GM23248 (cell line): ENCODE measurements around the gene CENPP. TPM values are rescaled to one million over a fixed set of nuclear protein-coding genes. Genes with fewer than 3 reads are reported as not detected.

Source experiments
- DNase-seq: peaks from one replicate; pipeline ENCODE4 v3.0.0-alpha.2; 2015
- H2AFZ ChIP-seq: fragments of 200-600 bp; sonication (generic); 2 replicates; pipeline ENCODE4 v1.6.1; 2016; ENCODE audit warnings: antibody characterized with exemption
- H3F3A ChIP-seq: fragments of 200-600 bp; sonication (generic); 2 replicates; pipeline ENCODE4 v1.6.1; 2016; ENCODE audit warnings: mild to moderate bottlenecking, antibody characterized with exemption, mixed run types; ENCODE audit not compliant: insufficient read depth
- H3K27ac ChIP-seq: fragments of 200-600 bp; sonication (generic); 2 replicates; pipeline ENCODE4 v1.5.1; 2016; ENCODE audit warnings: mild to moderate bottlenecking
- H3K27me3 ChIP-seq: fragments of 200-600 bp; sonication (generic); replicated peaks from 2 replicates; pipeline ENCODE4 v1.6.1; 2016; ENCODE audit warnings: mild to moderate bottlenecking; ENCODE audit not compliant: insufficient read depth
- H3K36me3 ChIP-seq: fragments of 200-600 bp; sonication (generic); 2 replicates; pipeline ENCODE4 v1.6.1; 2016; ENCODE audit warnings: low read depth, mild to moderate bottlenecking
- H3K4me1 ChIP-seq: fragments of 200-600 bp; sonication (generic); 2 replicates; pipeline ENCODE4 v1.6.1; 2016; ENCODE audit warnings: mild to moderate bottlenecking; ENCODE audit not compliant: insufficient read depth
- H3K4me2 ChIP-seq: fragments of 200-600 bp; sonication (generic); one replicate; pipeline ENCODE4 v1.6.1; 2016; ENCODE audit warnings: mild to moderate bottlenecking; ENCODE audit not compliant: unreplicated experiment
- H3K4me3 ChIP-seq: fragments of 200-600 bp; sonication (generic); 2 replicates; pipeline ENCODE4 v1.5.1; 2016; ENCODE audit warnings: mild to moderate bottlenecking
- H3K79me2 ChIP-seq: fragments of 200-600 bp; sonication (generic); 2 replicates; pipeline ENCODE4 v1.6.1; 2016; ENCODE audit warnings: mild to moderate bottlenecking; ENCODE audit not compliant: insufficient read depth
- H3K9ac ChIP-seq: fragments of 200-600 bp; sonication (generic); 2 replicates; pipeline ENCODE4 v1.6.1; 2016; ENCODE audit warnings: mild to moderate bottlenecking
- H3K9me2 ChIP-seq: fragments of 200-600 bp; sonication (generic); 2 replicates; pipeline ENCODE4 v1.6.1; 2016; ENCODE audit warnings: mixed run types, mild to moderate bottlenecking, moderate library complexity; ENCODE audit not compliant: insufficient read depth
- H3K9me3 ChIP-seq: fragments of 200-600 bp; sonication (generic); one replicate; pipeline ENCODE4 v1.6.1; 2017; ENCODE audit warnings: low read depth
- H4K20me1 ChIP-seq: fragments of 200-600 bp; sonication (generic); 2 replicates; pipeline ENCODE4 v1.6.0; 2016; ENCODE audit not compliant: insufficient read depth
- EZH2 ChIP-seq: fragments of 200-600 bp; sonication (generic); IDR thresholded peaks from 2 replicates; pipeline ENCODE4 v1.6.1; 2018; ENCODE audit warnings: antibody characterized with exemption, mild to moderate bottlenecking; ENCODE audit not compliant: insufficient read depth, poor library complexity, severe bottlenecking
- EZH2phosphoT487 ChIP-seq: fragments of 200-600 bp; sonication (generic); IDR thresholded peaks from 2 replicates; pipeline ENCODE4 v1.6.1; 2018; ENCODE audit warnings: antibody characterized with exemption, moderate library complexity, mild to moderate bottlenecking, low read depth; ENCODE audit not compliant: insufficient read depth
- WGBS, 2 experiments: methylation state at CpG; one replicate each; pipeline ENCODE4 v1.1.6; 2015 to 2017; ENCODE audit warnings: low lambda C conversion rate in 2 of 2, low coverage in 1 of 2; ENCODE audit errors: missing lambda C conversion rate in 2 of 2; 5-methylcytosine and 5-hydroxymethylcytosine counted together
- in situ Hi-C: fragments of 300-500 bp; cut with MboI; formaldehyde crosslinking; loops from 2 replicates; pipeline ENCODE4 v1.15.0; 2020
- polyA plus RNA-seq: library from polyadenylated mRNA; unstranded; fragments of >200 nt; fragmentation: Nextera tagmentation; extraction: Ambion mirVana; gene quantifications from 2 replicates; pipeline ENCODE4 v1.2.1, GENCODE V29; 2016
- total RNA-seq: library from RNA; depleted of rRNA; stranded (reverse); fragments of >200 nt; shearing (Covaris generic); gene quantifications from 2 replicates; pipeline ENCODE4 v1.2.3, GENCODE V29; 2014

CENPP gene
- total and polyA plus RNA-seq, 2 experiments from 2014 or later = 2.5 to 7.4 TPM

DNA sequence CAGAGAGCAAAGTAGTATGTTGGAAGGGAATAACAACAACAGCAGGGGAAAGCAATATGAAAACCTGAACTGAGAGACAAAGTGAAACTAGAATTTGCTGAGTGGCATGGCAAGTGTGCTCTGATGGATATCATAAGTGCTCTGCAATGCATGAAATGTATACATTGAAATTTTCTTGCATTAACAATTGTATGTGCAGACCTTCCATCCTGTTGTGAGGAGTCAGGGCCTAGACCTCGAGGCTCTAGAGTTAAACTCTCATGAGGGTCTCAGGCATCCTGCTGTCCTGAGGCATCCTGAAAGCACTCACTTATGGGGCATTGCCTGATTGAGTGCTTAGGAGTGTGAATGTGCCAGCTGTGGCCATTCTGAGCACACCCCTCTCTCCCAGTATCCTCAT lies 208.9 kb downstream of the CENPP start:
- no peaks in the 10 kb centered on the region for H3K79me2 ChIP-seq
- no peaks in the 10 kb centered on the region for H3K27me3 ChIP-seq
- no peaks in the 10 kb centered on the region for H4K20me1 ChIP-seq
- H3K9ac ChIP-seq = peak overlapping the region; percentile 77
- DNase-seq = peak; percentile 12
- no peaks in the 10 kb centered on the region for H3K36me3 ChIP-seq
- H3F3A ChIP-seq = peaks cover 4% of the 10 kb centered on the region; the same call in 1 of the 2 replicates
- no peaks in the 10 kb centered on the region for H3K9me2 ChIP-seq
- H3K4me3 ChIP-seq = peak overlapping the region; percentile 68; the same call in 1 of the 2 replicates
- H3K27ac ChIP-seq = no peak overlapping the region
- TF ChIP-seq EZH2 (no peak), EZH2phosphoT487 (no peak)
- peaks cover 4% of the 10 kb centered on the region for H3K9me3 ChIP-seq
- 42 to 44% methylated on average over 1 of the region's 1 CpG for WGBS, 2 experiments
- H2AFZ ChIP-seq = peak overlapping the region; percentile 62
- H3K4me2 ChIP-seq = peak overlapping the region; percentile 98
- in situ Hi-C loops = no loop called here
- H3K4me1 ChIP-seq = peaks cover 9% of the 10 kb centered on the region

DNA sequence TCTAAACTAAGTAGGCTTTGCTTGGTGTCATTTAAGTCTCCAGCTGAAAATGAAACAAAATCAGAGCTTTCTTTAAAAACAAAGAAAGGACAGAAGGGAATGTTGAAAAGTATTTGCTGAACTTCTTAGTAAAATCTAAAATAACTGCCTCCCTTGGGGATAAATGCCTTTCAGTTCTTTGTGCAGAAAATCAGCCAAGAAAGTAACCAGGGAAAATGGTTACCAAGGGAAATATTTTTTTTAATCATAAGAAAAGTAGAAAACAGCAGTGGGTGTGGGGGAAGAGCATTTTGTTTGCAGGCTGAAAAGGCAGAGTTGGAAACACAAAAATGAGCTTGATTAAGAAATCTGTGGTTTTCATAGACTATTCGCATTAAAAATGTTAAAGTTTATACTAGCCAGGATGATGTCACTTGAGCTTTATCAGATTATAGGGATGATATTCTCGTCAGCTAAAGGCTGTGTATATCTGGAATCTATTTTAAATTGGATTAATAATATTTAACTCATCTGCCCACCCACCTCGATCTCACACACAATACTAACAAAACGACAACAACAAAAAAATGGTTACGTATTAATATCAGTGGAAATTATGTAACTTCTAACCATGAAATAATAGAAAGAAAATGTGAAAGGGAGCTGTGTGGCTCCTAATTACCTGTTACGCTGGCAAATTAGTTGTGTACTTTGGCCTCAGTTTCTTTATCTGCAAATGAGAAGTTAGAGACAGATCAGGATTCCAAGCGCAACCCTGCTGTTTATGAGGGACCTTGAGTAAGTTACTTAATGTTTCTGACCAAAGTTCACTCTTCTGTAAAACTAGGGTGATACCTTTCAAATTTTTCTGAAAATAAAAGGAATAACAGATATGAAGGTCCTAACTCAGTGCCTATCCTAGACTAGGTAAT lies 210.4 kb downstream of the CENPP start, which contains the start of gene ECM2:
Gene ECM2, minus strand, starts transcription at position 51 of the 911 bp plus-strand sequence. CDS start 13,124 bp downstream, outside the sequence.
- H3K36me3 ChIP-seq = no peaks in the 10 kb centered on the region
- H3K27ac ChIP-seq = peak within 1 kb of the TSS; percentile 71
- H3K27me3 ChIP-seq = no peaks in the 10 kb centered on the region
- in situ Hi-C loops = no loop called here
- H3K4me2 ChIP-seq = peak within 1 kb of the TSS; percentile 98
- peak within 1 kb of the TSS; percentile 81 for H2AFZ ChIP-seq
- DNase-seq = peak; percentile 77
- peaks cover 9% of the 10 kb centered on the region for H3K4me1 ChIP-seq
- peaks cover 2% of the 10 kb centered on the region for H3K9me3 ChIP-seq
- no peaks in the 10 kb centered on the region for H3K79me2 ChIP-seq
- H3K9me2 ChIP-seq = no peaks in the 10 kb centered on the region
- 4 to 5% methylated on average over 7 of the region's 7 CpGs for WGBS, 2 experiments
- peaks cover 4% of the 10 kb centered on the region; the same call in 1 of the 2 replicates for H3F3A ChIP-seq
- TF ChIP-seq EZH2 = no peak
- TF ChIP-seq EZH2phosphoT487 = no peak
- H3K4me3 ChIP-seq = peak within 1 kb of the TSS; percentile 68
- no peaks in the 10 kb centered on the region for H4K20me1 ChIP-seq
- H3K9ac ChIP-seq = peak within 1 kb of the TSS; percentile 77

DNA sequence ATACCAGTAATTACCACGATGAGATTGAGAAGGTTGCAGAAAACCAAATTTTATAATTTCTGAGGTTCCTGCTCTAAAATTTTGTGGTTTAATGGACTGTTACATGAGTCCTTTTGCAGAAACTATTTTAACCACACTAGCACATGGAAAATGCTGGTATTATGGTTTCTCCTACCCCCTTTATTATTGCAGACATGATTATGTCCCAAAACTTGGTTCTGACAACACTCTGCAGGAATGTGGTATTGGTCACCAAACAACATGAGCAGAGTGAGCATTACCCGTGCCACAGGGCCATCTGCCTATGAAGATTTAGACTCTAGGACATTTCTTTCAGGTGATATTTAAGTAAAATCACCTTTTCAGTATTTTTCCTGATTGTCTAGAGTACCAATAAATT lies 212.8 kb downstream of the CENPP start:
- H3K4me2 ChIP-seq = peak overlapping the region; percentile 38
- no peaks in the 10 kb centered on the region for H3K79me2 ChIP-seq
- no peaks in the 10 kb centered on the region for H4K20me1 ChIP-seq
- 0 out of 2 replicates have a peak overlapping the region, but pooled peaks have one; percentile 22 for H2AFZ ChIP-seq
- TF ChIP-seq EZH2phosphoT487 = no peak
- TF ChIP-seq EZH2 = no peak
- peaks cover 9% of the 10 kb centered on the region for H3K4me1 ChIP-seq
- peak; percentile 82 for DNase-seq
- in situ Hi-C loops = no loop called here
- no peaks in the 10 kb centered on the region for H3K36me3 ChIP-seq
- H3F3A ChIP-seq = peaks cover 4% of the 10 kb centered on the region; the same call in 1 of the 2 replicates
- no peak overlapping the region; the same call in 1 of the 2 replicates for H3K27ac ChIP-seq
- H3K9me2 ChIP-seq = no peaks in the 10 kb centered on the region
- H3K27me3 ChIP-seq = no peaks in the 10 kb centered on the region
- 20 to 23% methylated on average over 2 of the region's 2 CpGs for WGBS, 2 experiments
- H3K9me3 ChIP-seq = no peaks in the 10 kb centered on the region
- no peak overlapping the region for H3K9ac ChIP-seq
- H3K4me3 ChIP-seq = peak overlapping the region; percentile 2; the same call in 1 of the 2 replicates

DNA sequence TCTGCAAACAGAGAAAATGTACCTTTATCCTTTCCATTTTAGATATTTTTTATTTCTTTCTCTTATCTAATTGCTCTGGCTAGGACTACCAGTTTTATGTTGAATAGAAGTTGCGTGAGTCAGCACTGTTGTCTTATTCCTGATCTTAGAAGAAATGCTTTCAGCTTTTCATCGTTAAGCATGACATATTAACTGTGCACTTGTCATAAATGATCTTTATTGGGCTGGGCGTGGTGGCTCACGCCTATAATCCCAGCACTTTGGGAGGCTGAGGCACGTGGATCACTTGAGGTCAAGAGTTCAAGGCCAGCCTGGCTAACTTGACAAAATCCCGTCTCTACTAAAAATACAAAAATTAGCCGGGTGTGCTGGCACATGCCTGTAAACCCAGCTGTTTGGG lies 218.2 kb downstream of the CENPP start:
- TF ChIP-seq EZH2phosphoT487 = no peak
- H3K27ac ChIP-seq = no peak overlapping the region
- no peak overlapping the region for H2AFZ ChIP-seq
- no peaks in the 10 kb centered on the region for H3K4me1 ChIP-seq
- in situ Hi-C loops = no loop called here
- H3K4me2 ChIP-seq = no peak overlapping the region
- H3K9ac ChIP-seq = no peak overlapping the region
- no peaks in the 10 kb centered on the region for H4K20me1 ChIP-seq
- H3F3A ChIP-seq = no peaks in the 10 kb centered on the region
- 73 to 76% methylated on average over 7 of the region's 7 CpGs for WGBS, 2 experiments
- H3K9me3 ChIP-seq = no peaks in the 10 kb centered on the region
- no peaks in the 10 kb centered on the region for H3K79me2 ChIP-seq
- H3K9me2 ChIP-seq = no peaks in the 10 kb centered on the region
- no peak overlapping the region for H3K4me3 ChIP-seq
- DNase-seq = no peak
- no peaks in the 10 kb centered on the region for H3K27me3 ChIP-seq
- no peaks in the 10 kb centered on the region for H3K36me3 ChIP-seq
